H1 (cell line): ENCODE data around the gene KLHL41. TPM values are rescaled to one million over a fixed set of nuclear protein-coding genes. Genes with fewer than 3 reads are reported as not detected.

Source experiments
- polyA plus RNA-seq, 7 experiments: library from polyadenylated mRNA; depleted of rRNA in 3 of 7; stranded (reverse) in 5 of 7; unstranded in 2 of 7; fragments of >200 nt in 5 of 7; fragments of 200-250 nt in 2 of 7; gene quantifications; 1 replicate in 5 of 7; 2 replicates in 1 of 7; 4 replicates in 1 of 7; pipeline versions ENCODE4 v1.2.1 to v1.2.3, GENCODE V29; 2011 to 2013; ENCODE audit warnings: missing spikeins in 2 of 7, mixed read lengths in 2 of 7
- total RNA-seq: library from RNA; stranded (reverse); fragmentation: NEBNext Ultra II Directional; extraction: Animal tissue kit (Norgen Biotek cat#: 25700); gene quantifications from 2 replicates; pipeline ENCODE4 v1.2.1, GENCODE V29; 2021
- TF ChIP-seq, protein P1 (sequence below): fragments of 300-600 bp; sonication (generic); IDR thresholded peaks from 2 replicates; pipeline ENCODE4 v1.7.1; 2012; ENCODE audit warnings: low read length, moderate library complexity, mild to moderate bottlenecking, inconsistent platforms; ENCODE audit not compliant: insufficient replicate concordance

Gene KLHL41
- total and polyA plus RNA-seq, 2 of the 8 experiments (the other 6 are each of a cell fraction or from before 2014, with no cell fraction given) = not detected

DNA sequence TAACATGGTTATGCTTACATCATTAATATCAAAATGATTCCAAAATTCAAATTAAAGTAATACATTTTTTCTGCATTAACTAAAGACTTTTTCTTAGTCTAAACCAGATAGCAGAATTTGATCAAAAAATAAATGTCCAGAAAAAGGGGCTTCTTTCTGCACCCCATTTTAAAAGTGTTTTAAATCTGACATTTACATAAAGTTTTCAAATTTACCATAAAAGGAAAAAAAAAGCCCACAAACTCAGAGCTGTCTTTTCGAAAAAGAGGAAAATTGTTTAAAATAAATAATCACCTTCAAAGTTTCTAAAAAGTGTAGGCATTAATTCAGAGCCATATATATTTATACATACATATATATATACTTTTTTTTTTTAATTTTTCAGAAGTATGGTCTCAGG is 62.7 kb downstream of the KLHL41 start (continued):
- TF ChIP-seq, protein P1, sequence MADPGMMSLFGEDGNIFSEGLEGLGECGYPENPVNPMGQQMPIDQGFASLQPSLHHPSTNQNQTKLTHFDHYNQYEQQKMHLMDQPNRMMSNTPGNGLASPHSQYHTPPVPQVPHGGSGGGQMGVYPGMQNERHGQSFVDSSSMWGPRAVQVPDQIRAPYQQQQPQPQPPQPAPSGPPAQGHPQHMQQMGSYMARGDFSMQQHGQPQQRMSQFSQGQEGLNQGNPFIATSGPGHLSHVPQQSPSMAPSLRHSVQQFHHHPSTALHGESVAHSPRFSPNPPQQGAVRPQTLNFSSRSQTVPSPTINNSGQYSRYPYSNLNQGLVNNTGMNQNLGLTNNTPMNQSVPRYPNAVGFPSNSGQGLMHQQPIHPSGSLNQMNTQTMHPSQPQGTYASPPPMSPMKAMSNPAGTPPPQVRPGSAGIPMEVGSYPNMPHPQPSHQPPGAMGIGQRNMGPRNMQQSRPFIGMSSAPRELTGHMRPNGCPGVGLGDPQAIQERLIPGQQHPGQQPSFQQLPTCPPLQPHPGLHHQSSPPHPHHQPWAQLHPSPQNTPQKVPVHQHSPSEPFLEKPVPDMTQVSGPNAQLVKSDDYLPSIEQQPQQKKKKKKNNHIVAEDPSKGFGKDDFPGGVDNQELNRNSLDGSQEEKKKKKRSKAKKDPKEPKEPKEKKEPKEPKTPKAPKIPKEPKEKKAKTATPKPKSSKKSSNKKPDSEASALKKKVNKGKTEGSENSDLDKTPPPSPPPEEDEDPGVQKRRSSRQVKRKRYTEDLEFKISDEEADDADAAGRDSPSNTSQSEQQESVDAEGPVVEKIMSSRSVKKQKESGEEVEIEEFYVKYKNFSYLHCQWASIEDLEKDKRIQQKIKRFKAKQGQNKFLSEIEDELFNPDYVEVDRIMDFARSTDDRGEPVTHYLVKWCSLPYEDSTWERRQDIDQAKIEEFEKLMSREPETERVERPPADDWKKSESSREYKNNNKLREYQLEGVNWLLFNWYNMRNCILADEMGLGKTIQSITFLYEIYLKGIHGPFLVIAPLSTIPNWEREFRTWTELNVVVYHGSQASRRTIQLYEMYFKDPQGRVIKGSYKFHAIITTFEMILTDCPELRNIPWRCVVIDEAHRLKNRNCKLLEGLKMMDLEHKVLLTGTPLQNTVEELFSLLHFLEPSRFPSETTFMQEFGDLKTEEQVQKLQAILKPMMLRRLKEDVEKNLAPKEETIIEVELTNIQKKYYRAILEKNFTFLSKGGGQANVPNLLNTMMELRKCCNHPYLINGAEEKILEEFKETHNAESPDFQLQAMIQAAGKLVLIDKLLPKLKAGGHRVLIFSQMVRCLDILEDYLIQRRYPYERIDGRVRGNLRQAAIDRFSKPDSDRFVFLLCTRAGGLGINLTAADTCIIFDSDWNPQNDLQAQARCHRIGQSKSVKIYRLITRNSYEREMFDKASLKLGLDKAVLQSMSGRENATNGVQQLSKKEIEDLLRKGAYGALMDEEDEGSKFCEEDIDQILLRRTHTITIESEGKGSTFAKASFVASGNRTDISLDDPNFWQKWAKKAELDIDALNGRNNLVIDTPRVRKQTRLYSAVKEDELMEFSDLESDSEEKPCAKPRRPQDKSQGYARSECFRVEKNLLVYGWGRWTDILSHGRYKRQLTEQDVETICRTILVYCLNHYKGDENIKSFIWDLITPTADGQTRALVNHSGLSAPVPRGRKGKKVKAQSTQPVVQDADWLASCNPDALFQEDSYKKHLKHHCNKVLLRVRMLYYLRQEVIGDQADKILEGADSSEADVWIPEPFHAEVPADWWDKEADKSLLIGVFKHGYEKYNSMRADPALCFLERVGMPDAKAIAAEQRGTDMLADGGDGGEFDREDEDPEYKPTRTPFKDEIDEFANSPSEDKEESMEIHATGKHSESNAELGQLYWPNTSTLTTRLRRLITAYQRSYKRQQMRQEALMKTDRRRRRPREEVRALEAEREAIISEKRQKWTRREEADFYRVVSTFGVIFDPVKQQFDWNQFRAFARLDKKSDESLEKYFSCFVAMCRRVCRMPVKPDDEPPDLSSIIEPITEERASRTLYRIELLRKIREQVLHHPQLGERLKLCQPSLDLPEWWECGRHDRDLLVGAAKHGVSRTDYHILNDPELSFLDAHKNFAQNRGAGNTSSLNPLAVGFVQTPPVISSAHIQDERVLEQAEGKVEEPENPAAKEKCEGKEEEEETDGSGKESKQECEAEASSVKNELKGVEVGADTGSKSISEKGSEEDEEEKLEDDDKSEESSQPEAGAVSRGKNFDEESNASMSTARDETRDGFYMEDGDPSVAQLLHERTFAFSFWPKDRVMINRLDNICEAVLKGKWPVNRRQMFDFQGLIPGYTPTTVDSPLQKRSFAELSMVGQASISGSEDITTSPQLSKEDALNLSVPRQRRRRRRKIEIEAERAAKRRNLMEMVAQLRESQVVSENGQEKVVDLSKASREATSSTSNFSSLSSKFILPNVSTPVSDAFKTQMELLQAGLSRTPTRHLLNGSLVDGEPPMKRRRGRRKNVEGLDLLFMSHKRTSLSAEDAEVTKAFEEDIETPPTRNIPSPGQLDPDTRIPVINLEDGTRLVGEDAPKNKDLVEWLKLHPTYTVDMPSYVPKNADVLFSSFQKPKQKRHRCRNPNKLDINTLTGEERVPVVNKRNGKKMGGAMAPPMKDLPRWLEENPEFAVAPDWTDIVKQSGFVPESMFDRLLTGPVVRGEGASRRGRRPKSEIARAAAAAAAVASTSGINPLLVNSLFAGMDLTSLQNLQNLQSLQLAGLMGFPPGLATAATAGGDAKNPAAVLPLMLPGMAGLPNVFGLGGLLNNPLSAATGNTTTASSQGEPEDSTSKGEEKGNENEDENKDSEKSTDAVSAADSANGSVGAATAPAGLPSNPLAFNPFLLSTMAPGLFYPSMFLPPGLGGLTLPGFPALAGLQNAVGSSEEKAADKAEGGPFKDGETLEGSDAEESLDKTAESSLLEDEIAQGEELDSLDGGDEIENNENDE = no peak
